Liver (tissue), 9 donors: ENCODE results near the gene ULK1. TPM values are rescaled to one million over a fixed set of nuclear protein-coding genes. Genes with fewer than 3 reads are reported as not detected.

Source experiments
- DNase-seq: peaks from one replicate; pipeline ENCODE4 v3.0.0-alpha.2; 2017; ENCODE audit warnings: low spot score
- H3K27ac ChIP-seq, 2 donors: one replicate each; pipeline ENCODE4 v1.7.0; 2013; ENCODE audit warnings: inconsistent platforms in 2 of 2, low read length in 2 of 2, control low read depth in 1 of 2, low read depth in 1 of 2, mild to moderate bottlenecking in 1 of 2
- H3K27me3 ChIP-seq, 4 donors: one replicate each; pipeline versions ENCODE4 v1.6.1 to v1.7.0; 2013; ENCODE audit warnings: low read length in 3 of 4, inconsistent platforms in 1 of 4, mild to moderate bottlenecking in 1 of 4, moderate library complexity in 1 of 4; ENCODE audit not compliant: control insufficient read depth in 4 of 4, insufficient read depth in 4 of 4
- H3K36me3 ChIP-seq, 4 donors: one replicate each; pipeline versions ENCODE4 v1.6.1 to v1.7.0; 2013; ENCODE audit warnings: low read length in 3 of 4, mild to moderate bottlenecking in 3 of 4, low read depth in 1 of 4, moderate library complexity in 1 of 4; ENCODE audit not compliant: control insufficient read depth in 4 of 4, insufficient read depth in 3 of 4
- H3K4me1 ChIP-seq, 4 donors: one replicate each; pipeline versions ENCODE4 v1.6.1 to v1.7.0; 2013; ENCODE audit warnings: low read length in 3 of 4, mild to moderate bottlenecking in 3 of 4, moderate library complexity in 1 of 4; ENCODE audit not compliant: control insufficient read depth in 4 of 4, insufficient read depth in 4 of 4
- H3K4me3 ChIP-seq, 3 donors: one replicate each; pipeline versions ENCODE4 v1.6.1 to v1.7.0; 2013; ENCODE audit warnings: low read length in 3 of 3, control low read depth in 1 of 3, low read depth in 1 of 3, mild to moderate bottlenecking in 1 of 3
- H3K9ac ChIP-seq, 2 donors: one replicate each; pipeline ENCODE4 v1.7.0; 2013; ENCODE audit warnings: low read length in 2 of 2, mild to moderate bottlenecking in 2 of 2, moderate library complexity in 2 of 2, control low read depth in 1 of 2, low read depth in 1 of 2
- H3K9me3 ChIP-seq, 4 donors: one replicate each; pipeline versions ENCODE4 v1.6.1 to v1.7.0; 2013; ENCODE audit warnings: low read length in 3 of 4; ENCODE audit not compliant: control insufficient read depth in 4 of 4
- EGR1 ChIP-seq, 2 donors: IDR thresholded peaks; 2 replicates each; pipeline ENCODE4 v1.6.1; 2016 to 2018; ENCODE audit warnings: antibody characterized with exemption in 2 of 2, low read depth in 2 of 2
- FOXA1 ChIP-seq: IDR thresholded peaks from 2 replicates; pipeline ENCODE4 v1.6.1; 2016; ENCODE audit warnings: antibody characterized with exemption
- FOXA2 ChIP-seq: IDR thresholded peaks from 2 replicates; pipeline ENCODE4 v1.6.1; 2016; ENCODE audit warnings: antibody characterized with exemption
- GABPA ChIP-seq, 2 donors: IDR thresholded peaks in 1 of 2; conservative IDR thresholded peaks in 1 of 2; 2 replicates each; pipeline ENCODE4 v1.6.1; 2016; ENCODE audit warnings: antibody characterized with exemption in 2 of 2, mild to moderate bottlenecking in 1 of 2, moderate library complexity in 1 of 2
- HNF4A ChIP-seq, 2 donors: conservative IDR thresholded peaks; 2 replicates each; pipeline ENCODE4 v1.6.1; 2016; ENCODE audit warnings: antibody characterized with exemption in 2 of 2, mild to moderate bottlenecking in 2 of 2
- HNF4G ChIP-seq: IDR thresholded peaks from 2 replicates; pipeline ENCODE4 v1.6.1; 2016; ENCODE audit warnings: antibody characterized with exemption
- JUND ChIP-seq, 2 donors: IDR thresholded peaks; 2 replicates each; pipeline ENCODE4 v1.6.1; 2016; ENCODE audit warnings: antibody characterized with exemption in 2 of 2
- MAX ChIP-seq: IDR thresholded peaks from 2 replicates; pipeline ENCODE4 v1.6.1; 2016; ENCODE audit warnings: antibody characterized with exemption
- NR2F2 ChIP-seq: IDR thresholded peaks from 2 replicates; pipeline ENCODE4 v1.6.1; 2016; ENCODE audit warnings: antibody characterized with exemption
- RAD21 ChIP-seq, 2 donors: IDR thresholded peaks; 2 replicates each; pipeline ENCODE4 v1.6.1; 2016; ENCODE audit warnings: antibody characterized with exemption in 2 of 2, mild to moderate bottlenecking in 2 of 2
- RXRA ChIP-seq, 2 donors: IDR thresholded peaks; 2 replicates each; pipeline ENCODE4 v1.6.1; 2017 to 2018; ENCODE audit warnings: antibody characterized with exemption in 2 of 2, mild to moderate bottlenecking in 1 of 2
- SP1 ChIP-seq: IDR thresholded peaks from 2 replicates; pipeline ENCODE4 v1.6.1; 2018; ENCODE audit warnings: antibody characterized with exemption, mild to moderate bottlenecking
- TAF1 ChIP-seq: conservative IDR thresholded peaks from 2 replicates; pipeline ENCODE4 v1.6.1; 2016; ENCODE audit warnings: antibody characterized with exemption, mild to moderate bottlenecking
- YY1 ChIP-seq: IDR thresholded peaks from 2 replicates; pipeline ENCODE4 v1.6.1; 2016; ENCODE audit warnings: antibody characterized with exemption, mild to moderate bottlenecking
- WGBS: extraction: QIAGEN DNeasy Blood & Tissue Kit; methylation state at CpG from one replicate; pipeline ENCODE4 v1.1.7; 2013; 5-methylcytosine and 5-hydroxymethylcytosine counted together
- polyA plus RNA-seq, 2 donors: library from polyadenylated mRNA; stranded (reverse) in 1 of 2; unstranded in 1 of 2; fragments of 200-250 nt in 1 of 2; fragments of >200 nt in 1 of 2; fragmentation: Nextera tagmentation in 1 of 2; extraction: Ambion mirVana in 1 of 2; gene quantifications; one replicate each; pipeline versions ENCODE4 v1.2.1 to v1.2.3, GENCODE V29; 2013 to 2015
- total RNA-seq, 2 donors: library from RNA; depleted of rRNA; stranded (reverse); fragments of >200 nt; gene quantifications; one replicate each; pipeline ENCODE4 v1.2.3, GENCODE V29; 2014
- TF ChIP-seq, protein P1 (sequence below): fragments of 150-350 bp; IDR thresholded peaks from 2 replicates; pipeline ENCODE4 v1.5.1; 2017; ENCODE audit warnings: improper control_type of control experiment, low read depth, low read length; ENCODE audit not compliant: missing input control
- TF ChIP-seq, protein P2 (sequence below): IDR thresholded peaks from 2 replicates; pipeline ENCODE4 v1.6.1; 2016; ENCODE audit warnings: antibody characterized with exemption
- TF ChIP-seq, protein P3 (sequence below): IDR thresholded peaks from 2 replicates; pipeline ENCODE4 v1.6.1; 2016; ENCODE audit warnings: antibody characterized with exemption, mild to moderate bottlenecking
- TF ChIP-seq, protein P4 (sequence below): IDR thresholded peaks from 2 replicates; pipeline ENCODE4 v1.6.1; 2016; ENCODE audit warnings: antibody characterized with exemption
- donor health status: healthy.
- donor health status: healthy.
- donor health status: healthy.
- donor health status: healthy.
- donor health status: healthy.

The ULK1 gene
- total and polyA plus RNA-seq, 4 donors: 12.5 to 41.7 (median 15.1) TPM

GRCh38 chr12:131850856-131851559, 43.4 kb upstream of the ULK1 start:
- Histone ChIP-seq H3K4me1 (peaks cover 0 to 8% (median 0%) of the 10 kb centered on the region in 4 donors), H3K27ac (no peak overlapping the region), H3K9ac (no peak overlapping the region), H3K36me3 (no peaks in the 10 kb centered on the region), H3K27me3 (no peaks in the 10 kb centered on the region), H3K4me3 (no peak overlapping the region), H3K9me3 (no peaks in the 10 kb centered on the region)
- no peak for DNase-seq
- TF ChIP-seq TAF1 (no peak), FOXA2 (no peak), HNF4G (no peak), SP1 (no peak), YY1 (no peak), NR2F2 (no peak), GABPA (IDR thresholded peaks at IDR 0.05 in 1 of 2, conservative IDR thresholded peaks at IDR 0.05 in 1 of 2) (no peak), HNF4A (conservative IDR thresholded peaks at IDR 0.05) (no peak), JUND (IDR thresholded peaks at IDR 0.05) (no peak), FOXA1 (no peak), RXRA (IDR thresholded peaks at IDR 0.05) (peak in 1 of 2 donors; percentile 9), EGR1 (IDR thresholded peaks at IDR 0.05; ENCODE audit: low read depth in 2 of 2) (no peak), MAX (no peak), RAD21 (IDR thresholded peaks at IDR 0.05) (peak; percentile 82 to 99)
- TF ChIP-seq, protein P1, sequence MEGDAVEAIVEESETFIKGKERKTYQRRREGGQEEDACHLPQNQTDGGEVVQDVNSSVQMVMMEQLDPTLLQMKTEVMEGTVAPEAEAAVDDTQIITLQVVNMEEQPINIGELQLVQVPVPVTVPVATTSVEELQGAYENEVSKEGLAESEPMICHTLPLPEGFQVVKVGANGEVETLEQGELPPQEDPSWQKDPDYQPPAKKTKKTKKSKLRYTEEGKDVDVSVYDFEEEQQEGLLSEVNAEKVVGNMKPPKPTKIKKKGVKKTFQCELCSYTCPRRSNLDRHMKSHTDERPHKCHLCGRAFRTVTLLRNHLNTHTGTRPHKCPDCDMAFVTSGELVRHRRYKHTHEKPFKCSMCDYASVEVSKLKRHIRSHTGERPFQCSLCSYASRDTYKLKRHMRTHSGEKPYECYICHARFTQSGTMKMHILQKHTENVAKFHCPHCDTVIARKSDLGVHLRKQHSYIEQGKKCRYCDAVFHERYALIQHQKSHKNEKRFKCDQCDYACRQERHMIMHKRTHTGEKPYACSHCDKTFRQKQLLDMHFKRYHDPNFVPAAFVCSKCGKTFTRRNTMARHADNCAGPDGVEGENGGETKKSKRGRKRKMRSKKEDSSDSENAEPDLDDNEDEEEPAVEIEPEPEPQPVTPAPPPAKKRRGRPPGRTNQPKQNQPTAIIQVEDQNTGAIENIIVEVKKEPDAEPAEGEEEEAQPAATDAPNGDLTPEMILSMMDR: peak; percentile 72
- TF ChIP-seq, protein P2, sequence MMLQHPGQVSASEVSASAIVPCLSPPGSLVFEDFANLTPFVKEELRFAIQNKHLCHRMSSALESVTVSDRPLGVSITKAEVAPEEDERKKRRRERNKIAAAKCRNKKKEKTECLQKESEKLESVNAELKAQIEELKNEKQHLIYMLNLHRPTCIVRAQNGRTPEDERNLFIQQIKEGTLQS: no peak
- TF ChIP-seq, protein P3, sequence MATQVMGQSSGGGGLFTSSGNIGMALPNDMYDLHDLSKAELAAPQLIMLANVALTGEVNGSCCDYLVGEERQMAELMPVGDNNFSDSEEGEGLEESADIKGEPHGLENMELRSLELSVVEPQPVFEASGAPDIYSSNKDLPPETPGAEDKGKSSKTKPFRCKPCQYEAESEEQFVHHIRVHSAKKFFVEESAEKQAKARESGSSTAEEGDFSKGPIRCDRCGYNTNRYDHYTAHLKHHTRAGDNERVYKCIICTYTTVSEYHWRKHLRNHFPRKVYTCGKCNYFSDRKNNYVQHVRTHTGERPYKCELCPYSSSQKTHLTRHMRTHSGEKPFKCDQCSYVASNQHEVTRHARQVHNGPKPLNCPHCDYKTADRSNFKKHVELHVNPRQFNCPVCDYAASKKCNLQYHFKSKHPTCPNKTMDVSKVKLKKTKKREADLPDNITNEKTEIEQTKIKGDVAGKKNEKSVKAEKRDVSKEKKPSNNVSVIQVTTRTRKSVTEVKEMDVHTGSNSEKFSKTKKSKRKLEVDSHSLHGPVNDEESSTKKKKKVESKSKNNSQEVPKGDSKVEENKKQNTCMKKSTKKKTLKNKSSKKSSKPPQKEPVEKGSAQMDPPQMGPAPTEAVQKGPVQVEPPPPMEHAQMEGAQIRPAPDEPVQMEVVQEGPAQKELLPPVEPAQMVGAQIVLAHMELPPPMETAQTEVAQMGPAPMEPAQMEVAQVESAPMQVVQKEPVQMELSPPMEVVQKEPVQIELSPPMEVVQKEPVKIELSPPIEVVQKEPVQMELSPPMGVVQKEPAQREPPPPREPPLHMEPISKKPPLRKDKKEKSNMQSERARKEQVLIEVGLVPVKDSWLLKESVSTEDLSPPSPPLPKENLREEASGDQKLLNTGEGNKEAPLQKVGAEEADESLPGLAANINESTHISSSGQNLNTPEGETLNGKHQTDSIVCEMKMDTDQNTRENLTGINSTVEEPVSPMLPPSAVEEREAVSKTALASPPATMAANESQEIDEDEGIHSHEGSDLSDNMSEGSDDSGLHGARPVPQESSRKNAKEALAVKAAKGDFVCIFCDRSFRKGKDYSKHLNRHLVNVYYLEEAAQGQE: no peak
- TF ChIP-seq, protein P4, sequence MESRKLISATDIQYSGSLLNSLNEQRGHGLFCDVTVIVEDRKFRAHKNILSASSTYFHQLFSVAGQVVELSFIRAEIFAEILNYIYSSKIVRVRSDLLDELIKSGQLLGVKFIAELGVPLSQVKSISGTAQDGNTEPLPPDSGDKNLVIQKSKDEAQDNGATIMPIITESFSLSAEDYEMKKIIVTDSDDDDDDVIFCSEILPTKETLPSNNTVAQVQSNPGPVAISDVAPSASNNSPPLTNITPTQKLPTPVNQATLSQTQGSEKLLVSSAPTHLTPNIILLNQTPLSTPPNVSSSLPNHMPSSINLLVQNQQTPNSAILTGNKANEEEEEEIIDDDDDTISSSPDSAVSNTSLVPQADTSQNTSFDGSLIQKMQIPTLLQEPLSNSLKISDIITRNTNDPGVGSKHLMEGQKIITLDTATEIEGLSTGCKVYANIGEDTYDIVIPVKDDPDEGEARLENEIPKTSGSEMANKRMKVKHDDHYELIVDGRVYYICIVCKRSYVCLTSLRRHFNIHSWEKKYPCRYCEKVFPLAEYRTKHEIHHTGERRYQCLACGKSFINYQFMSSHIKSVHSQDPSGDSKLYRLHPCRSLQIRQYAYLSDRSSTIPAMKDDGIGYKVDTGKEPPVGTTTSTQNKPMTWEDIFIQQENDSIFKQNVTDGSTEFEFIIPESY: no peak
- 78% methylated on average over 41 of the region's 41 CpGs for WGBS
